Lower leg skin (tissue), 3 donors: ENCODE measurements around the gene ATG101.

Experiments
- POLR2A ChIP-seq, 2 donors: fragments of 450-650 bp; IDR thresholded peaks; one replicate each; pipeline ENCODE4 v1.6.1; 2016 to 2017; ENCODE audit warnings: antibody characterized with exemption in 2 of 2, mild to moderate bottlenecking in 1 of 2, moderate library complexity in 1 of 2
- TF ChIP-seq, protein P1 (sequence below), 3 donors: fragments of 450-650 bp; IDR thresholded peaks; one replicate each; pipeline ENCODE4 v1.5.1; 2016; ENCODE audit warnings: antibody characterized with exemption in 3 of 3, mild to moderate bottlenecking in 3 of 3, moderate library complexity in 2 of 3

DNA sequence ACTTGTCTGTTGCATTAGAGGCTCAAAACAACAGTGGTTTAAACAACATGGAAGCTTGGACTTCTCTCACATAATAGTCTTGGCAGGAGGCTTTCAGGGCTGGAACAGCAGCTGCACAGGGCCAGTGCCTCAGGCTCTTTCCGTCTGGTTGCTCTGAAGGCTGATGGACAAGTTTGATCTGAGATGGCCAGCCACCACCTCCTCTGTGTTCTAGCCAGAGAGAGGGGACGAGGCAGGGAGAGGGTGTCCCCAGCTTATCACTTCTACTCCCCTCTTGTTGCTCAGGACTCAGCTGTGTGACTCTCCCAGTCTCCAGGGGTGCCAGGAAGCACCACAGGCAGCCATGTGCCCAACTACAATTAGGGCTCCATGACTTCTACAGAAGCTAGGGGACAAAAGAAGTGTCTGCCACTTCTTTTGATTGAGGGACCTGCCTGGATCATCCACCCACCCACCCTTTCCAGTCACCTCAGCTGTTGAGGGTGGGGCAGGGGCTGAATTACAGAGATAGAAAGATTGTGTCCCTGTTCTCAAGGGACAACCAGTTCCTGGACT, 56.3 kb downstream of the ATG101 start:
- TF ChIP-seq, protein P1, sequence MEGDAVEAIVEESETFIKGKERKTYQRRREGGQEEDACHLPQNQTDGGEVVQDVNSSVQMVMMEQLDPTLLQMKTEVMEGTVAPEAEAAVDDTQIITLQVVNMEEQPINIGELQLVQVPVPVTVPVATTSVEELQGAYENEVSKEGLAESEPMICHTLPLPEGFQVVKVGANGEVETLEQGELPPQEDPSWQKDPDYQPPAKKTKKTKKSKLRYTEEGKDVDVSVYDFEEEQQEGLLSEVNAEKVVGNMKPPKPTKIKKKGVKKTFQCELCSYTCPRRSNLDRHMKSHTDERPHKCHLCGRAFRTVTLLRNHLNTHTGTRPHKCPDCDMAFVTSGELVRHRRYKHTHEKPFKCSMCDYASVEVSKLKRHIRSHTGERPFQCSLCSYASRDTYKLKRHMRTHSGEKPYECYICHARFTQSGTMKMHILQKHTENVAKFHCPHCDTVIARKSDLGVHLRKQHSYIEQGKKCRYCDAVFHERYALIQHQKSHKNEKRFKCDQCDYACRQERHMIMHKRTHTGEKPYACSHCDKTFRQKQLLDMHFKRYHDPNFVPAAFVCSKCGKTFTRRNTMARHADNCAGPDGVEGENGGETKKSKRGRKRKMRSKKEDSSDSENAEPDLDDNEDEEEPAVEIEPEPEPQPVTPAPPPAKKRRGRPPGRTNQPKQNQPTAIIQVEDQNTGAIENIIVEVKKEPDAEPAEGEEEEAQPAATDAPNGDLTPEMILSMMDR (IDR thresholded peaks at IDR 0.05): no peak
- TF ChIP-seq POLR2A (IDR thresholded peaks at IDR 0.05): no peak
